NCI-H1930 (cell line): ENCODE measurements around the gene C20orf204.

Experiments
- DNase-seq, 2 experiments: peaks; one replicate each; lab custom pipeline; 2025; lab: John Stamatoyannopoulos, UW

The C20orf204 gene

DNA sequence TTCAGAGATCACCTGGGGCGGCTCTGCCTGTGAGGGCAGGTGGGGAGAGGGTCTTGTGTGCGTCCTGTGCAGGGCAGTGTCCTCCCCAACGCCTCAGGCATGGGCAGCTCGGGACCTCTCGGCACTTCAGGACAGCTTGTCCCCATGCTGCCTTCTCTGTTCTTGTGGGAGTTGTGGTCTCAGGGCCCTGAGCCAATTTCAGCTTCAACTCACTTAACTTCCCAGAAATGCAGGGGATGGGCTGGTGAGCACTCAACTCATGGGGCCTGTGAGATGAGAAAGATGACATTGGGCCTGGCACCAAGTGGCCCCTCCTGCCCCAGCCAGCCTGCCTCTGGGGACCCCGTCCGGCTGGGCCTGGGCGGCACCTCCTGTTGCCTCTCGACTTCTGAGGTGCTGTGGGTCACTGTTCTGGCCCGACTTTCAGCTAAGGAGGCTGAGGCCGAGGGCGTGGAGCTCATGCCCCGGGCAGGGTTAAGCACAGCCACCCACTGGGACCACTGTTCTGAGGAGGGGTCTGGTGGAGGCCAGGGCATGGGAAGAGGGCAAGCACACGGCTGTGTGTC lies 36.6 kb downstream of the C20orf204 start:
- no peak for DNase-seq

DNA sequence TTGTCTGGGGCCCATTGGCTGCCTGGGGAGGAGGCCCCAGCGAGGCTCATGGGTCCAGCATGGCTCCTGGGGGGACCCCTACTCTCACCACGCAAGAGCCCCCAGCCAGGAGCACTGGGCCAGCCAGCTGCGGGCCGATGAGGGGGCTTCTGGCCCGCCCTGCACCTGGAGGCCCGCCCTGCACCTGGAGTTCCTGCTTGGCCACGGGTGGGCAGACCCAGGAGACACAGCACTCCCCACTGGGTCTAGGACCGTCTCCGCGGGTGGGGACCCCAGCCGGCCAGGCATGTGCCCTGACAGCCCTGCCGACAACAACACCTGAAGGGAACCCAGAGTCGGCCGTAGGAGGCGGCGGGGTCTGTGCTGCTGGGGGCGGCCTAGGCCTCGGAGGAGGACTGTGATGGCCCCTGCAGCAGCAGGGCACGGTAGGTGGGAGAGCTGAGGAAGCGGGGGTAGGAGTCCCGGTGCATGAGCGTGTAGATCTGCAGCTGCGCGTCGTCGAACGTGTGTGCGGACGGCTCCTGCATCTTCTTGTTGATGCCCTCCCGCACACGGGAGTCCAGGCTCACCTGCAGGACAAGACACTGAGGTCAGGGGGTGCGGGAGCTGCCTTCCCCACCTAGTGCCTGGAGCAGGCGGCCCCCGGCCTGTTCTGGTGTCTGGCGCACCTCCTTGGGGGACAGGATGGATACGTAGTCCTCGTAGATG lies 37.6 kb downstream of the C20orf204 start:
- no peak for DNase-seq

DNA sequence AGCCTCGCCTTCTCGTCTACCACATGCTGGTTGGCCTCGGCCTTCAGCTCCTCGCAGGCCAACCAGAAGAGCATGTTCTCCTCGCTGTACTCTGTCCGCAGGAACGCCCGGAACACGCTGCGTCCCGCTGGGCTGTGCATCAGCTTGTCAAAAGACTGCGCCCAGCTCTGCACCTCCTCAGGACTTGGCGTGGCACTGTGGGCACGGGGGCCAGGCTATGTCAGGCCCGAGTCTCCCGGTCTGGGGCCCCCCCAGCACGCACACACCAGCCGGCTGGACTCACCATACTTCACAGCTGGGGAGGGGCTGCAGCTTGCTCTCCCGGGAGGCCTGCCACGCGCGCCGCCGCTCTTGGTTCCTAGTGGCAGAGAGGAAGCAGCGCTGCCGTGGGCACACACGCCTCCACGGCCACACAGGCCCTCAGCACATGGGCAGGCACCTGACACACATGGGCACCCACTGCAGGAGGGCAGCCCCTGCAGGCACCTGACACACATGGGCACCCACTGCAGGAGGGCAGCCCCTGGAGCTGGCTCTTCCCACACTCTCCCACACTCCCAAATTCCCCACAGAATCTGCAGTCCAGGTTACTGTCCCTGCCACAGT lies 38.3 kb downstream of the C20orf204 start:
- no peak for DNase-seq

DNA sequence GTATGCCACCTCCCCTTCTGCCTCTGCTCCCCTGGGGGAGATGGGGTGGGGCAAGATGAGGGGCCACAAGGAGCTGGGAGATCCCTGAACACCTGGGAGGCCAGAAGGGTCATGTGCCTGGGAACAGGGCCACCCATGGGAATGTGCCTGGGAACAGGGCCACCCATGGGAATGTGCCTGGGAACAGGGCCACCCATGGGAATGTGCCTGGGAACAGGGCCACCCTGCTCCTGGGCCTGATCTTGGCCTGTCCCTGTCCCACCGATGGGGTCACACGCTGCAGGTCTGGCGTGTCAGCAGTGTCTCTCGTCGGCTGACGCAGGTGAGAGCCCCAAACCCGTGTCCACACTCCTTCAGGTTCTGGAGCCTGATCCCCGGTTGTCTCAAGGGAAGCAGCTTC lies 39.0 kb downstream of the C20orf204 start:
- no peak for DNase-seq

DNA sequence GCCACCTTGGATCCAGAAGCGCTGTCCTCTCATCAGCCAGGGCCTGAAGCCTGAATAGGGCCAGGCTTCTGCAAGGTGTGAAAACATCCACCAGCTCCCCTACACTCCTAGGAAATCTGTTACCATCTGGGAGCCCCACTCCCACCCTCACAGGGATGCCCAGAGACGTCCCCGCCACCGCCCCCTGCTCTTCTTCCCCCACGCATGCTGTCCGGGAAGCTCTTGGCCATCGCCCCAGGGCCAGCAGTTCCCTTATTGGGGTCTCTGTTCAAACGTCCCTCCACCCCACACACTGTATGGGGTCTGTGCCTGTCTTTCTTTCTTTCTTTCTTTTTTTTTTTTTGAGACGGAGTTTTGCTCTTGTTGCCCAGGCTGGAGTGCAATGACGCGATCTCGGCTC lies 39.6 kb downstream of the C20orf204 start:
- DNase-seq, result no peak

DNA sequence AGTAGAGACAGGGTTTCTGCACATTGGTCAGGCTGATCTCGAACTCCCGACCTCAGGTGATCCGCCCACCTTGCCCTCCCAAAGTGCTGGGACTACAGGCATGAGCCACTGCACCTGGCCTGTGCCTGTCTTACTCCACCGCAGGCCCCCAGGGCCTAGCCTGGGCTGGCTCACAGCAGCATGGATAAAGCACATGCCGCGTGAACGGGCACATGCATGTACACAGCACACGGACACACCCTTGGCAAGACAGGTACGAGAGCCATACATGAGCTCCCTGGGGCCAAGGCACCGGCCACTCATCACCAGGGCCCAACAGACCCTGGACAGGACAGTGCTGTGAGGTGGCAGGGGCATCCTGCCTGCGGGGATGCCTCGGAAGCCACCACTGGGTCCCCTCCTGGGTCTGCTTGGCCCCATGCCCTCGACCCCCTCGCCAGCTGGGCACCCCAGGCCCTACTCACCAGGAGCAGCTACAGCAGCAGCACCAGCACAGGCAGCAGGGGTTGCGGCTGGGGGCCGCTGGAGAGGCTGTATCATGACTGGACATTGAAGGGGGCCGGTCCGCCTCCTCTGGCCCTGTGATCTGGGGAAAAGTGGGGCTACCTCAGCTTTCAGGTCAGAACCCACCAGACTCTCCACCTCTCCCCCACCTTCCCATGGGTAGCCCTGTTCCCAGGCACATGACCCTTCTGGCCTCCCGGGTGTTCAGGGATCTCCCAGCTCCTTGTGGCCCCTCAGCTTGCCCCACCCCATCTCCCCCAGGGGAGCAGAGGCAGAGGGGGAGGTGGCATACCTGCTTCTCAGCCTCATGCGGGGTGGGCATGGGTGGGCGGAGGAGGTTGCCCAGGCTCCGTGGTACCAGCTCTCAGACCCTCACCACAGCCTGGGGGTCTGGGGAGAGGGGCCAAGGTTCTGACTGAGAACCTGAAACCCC lies 40.3 kb downstream of the C20orf204 start:
- DNase-seq, result no peak

DNA sequence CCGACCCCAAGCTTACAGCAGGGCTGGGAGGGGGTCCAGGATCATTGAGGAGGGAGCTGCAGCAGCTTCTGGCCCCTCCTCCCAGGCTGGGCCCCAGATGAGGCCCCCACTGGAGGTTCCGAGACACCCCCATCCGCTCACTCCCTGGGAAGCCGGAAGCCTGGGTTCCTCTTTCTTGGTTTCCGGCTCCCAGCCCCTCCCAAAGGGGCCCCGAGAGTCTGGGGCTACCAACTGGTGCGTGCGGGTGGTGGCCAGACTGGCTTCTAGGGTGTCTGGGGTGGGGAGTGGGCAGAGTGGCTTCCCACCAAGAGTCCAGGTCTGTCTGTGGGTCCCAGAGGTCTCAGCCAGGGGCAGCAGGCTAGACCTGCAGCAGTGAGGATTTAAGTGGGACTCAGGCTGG lies 41.1 kb downstream of the C20orf204 start:
- no peak for DNase-seq

DNA sequence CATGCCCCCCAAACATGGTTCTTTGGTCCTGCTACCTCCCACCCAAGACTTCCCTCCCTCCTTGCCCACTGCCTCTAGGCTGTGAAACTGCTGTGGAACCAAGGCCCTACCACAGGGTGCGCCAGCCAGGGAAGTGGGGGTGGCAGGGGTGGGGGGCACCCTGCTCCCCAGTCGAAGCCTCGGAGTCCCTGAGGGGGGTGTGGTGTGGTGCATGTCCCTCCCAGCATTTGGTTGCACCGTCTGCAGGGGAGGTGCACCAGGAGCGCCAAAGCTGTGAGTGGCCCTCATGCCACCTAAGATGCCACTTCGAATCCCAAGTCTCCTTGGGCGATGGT lies 41.5 kb downstream of the C20orf204 start:
- DNase-seq, result no peak

DNA sequence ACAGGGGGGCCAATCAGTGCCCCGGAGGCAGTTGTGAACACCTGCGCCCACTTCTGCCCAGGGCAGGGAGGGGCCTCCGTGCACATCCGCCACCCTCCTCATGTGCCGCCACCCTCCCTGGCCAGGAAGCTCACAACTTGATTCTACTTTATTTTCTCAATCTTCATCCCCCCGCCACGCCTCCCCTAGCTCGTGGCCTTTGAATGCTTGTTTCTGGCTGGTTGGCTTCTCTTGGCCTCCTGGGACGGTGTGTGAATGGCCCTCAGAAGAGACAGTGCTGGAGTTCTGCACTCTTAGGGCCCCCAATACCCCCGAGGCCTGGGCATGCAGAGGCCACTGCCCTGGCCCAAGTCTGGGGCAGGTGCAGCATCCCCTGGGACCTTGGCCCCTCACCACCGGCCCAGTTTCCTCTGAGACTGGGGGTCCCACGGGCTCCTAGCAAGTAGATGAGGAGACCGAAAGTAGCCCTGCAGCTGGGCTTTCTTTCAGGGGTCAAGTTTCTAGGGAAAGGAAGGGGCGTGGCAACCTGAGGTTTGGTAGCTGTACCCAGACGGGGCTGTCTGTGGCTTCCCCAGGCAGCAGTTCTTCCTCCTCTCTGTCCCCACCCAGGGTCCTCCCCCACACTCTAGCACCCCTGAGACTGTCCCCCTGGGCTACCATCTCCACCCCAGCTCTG lies 42.0 kb downstream of the C20orf204 start:
- DNase-seq, result no peak

DNA sequence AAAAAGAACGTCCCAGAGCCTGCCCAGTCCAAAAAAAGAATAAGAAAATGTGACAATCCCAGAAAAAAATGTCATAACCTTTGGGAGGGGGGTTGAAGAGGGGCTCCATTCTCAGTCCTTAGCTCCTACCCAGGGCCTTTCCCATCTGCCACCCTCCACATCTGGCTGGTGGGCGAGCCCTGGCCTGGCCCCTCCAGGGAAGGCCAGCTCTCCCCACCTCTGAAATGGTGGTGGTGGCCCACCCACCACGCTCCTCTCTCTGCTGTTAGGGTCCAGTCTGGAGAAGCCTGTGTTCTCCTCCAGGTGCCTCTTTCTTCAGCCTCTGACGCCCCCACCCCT lies 42.9 kb downstream of the C20orf204 start:
- DNase-seq, result no peak

DNA sequence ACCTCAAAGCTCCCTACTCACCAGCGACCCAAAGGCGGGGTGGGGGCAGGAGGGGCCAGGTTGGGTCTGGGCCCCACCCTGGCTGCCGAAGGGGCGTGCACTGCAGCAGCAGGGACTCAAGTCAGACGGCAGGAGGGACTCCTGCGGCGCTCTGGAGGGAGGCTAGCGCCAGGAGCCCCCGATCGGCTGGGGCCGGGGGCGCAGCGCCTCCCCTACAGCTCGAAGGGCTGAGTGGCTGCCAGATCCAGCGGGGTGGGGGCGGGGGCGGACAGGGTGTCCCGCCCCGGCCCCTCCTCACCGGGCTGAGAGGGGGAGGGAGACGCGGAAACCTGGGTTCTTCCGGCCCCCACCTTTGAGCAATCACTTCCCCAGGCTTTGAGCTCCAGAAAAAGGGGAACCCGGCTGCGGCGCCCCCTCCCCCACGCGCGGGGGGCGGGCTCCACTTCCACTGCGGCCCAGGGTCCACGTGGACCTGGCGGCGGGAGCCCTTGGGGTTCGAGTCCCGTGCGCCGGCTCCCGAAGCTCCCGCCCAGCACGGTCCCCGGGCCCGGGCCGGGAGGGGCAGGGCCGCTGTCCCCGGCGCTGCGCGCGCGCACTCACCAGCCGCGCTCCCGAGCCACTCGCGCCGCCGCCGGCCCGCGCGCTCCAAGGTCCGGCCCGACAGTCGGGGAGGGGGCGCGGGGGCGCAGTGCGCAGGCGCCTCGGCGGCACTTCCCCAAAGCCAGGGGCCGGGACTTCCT lies 43.5 kb downstream of the C20orf204 start, which contains the start of gene RGS19:
Gene RGS19 (minus strand): TSS at position 246 of the 740 bp plus-strand sequence. CDS start 2,632 bp downstream, outside the sequence.
- peak; percentile 65 to 85 for DNase-seq

DNA sequence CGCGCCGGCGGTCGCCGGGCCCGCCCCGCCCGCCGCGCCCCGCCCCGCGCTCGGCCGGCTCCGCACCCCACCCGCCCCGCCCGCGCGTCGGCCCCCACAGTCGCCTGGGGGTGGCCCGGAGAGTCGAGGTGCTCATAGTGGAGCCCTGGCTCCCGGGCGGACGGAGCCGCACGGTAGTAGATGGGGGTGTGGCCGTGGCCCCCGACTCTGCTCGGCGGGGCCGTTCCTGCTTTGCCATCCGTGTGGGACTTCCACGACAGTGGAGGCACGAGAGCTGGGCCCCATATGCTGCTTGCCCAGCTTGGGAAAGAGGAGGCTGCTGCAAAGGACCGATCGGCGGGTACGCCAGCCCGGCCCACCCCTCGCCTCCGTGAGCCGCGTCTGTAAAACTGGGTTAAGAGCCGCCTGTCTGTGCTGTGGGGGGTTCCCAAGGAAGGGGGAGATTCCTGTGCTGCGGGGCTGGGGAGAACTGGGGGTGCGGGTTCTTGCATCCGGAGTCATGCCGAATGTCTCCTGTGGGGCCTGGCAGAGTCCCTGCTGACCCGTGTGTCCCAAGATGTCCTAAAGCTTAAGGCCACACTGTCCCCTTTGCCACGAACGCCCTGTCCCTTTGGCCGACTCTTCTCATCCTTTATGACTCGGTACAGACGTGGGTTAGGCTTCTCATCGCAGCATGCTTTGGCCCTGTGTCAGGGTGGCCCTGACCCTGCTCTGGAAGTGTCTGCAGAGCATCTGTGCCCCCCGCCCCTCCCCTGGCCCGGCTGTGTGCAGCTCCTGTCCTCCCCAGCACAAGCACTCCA lies 44.2 kb downstream of the C20orf204 start, which contains the start of gene OPRL1:
Gene OPRL1 (plus strand): TSS at position 70 of the 800 bp plus-strand sequence. CDS start 12,639 bp downstream, outside the sequence.
- no peak for DNase-seq

DNA sequence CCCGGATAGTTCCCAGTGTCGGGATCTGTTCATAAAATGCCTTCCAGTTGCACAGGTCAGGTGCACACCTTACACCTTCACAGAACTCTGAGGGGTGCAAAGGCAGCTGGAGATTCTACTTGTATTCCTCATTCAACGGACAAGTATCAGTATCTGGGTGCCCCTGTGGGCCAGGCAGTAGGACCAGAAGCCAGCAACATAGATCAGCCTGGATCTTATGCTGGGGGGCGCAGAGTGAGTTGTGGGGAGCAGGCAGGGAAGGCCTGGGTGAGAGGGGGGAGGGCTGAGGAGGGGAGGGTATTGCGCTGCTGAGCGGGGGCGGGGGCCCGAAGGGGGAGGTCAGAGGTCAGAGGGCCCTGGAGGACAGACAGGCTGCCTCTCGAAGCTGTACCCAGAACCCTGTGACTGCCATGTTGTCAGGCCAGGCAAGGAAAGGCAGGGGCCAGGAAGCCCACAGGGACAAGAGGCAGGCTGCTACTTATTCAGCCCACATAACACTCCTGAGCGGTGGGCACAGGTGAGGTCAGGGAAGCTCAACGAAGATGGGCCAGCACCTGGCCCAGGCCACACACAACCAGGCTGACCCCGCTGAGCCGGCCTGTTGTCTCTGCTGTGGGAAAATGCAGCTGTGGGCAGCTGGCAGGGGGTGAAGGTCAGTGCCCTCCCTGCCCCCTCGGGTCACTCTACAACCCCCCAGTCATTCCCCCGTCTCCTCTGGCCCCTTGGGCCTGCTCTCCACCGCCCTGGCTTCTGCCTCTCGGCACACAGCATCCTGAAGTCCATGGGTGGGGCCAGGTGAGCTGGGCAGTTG lies 45.0 kb downstream of the C20orf204 start:
- no peak for DNase-seq

DNA sequence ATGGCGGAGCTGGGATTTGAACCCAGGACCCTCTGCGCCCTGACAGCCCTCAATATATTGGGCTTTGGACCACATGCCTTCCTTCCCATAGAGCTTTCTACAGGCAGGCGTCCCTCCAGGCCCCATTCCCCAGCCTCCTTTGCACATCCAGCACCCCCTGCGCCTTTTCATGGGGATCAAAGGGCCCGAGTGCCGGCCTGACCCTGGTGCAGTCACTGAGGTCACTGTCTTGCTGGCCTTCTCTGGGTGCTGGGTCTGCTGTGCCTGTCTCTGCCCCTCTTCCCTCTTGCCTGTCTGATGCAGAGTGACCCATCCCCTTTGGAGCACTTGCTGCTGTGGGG lies 45.6 kb downstream of the C20orf204 start:
- DNase-seq, result no peak

DNA sequence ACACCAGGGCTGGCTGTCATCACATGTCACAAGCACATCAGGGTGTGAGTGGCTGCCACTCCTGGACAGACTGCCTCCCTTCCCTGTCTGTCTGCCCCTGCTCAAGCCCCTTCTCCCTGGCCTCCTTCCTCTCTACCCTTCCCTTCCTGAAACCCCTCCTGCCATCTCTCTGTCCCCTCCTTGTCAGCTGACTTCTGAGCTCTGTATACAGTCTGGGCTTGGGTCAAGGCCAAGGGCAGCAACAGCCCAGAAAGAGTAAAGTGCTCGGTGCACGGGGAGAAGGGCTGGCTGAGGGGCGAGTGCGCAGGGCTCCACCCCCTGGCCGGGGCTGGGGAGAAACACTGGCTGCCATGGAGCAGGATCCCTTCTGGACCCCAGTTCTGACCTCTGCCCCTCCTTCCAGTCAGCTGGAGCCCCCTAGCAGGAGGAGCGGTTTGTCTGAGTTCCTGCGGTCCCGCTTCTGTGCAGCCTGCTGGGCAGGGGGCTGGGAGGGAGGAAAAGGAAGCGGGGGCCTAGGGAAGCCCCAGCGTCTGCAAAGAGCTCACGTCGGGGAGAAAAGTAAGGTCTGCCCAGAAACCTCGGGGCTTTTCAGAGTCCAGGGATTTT lies 46.2 kb downstream of the C20orf204 start:
- DNase-seq, result no peak

DNA sequence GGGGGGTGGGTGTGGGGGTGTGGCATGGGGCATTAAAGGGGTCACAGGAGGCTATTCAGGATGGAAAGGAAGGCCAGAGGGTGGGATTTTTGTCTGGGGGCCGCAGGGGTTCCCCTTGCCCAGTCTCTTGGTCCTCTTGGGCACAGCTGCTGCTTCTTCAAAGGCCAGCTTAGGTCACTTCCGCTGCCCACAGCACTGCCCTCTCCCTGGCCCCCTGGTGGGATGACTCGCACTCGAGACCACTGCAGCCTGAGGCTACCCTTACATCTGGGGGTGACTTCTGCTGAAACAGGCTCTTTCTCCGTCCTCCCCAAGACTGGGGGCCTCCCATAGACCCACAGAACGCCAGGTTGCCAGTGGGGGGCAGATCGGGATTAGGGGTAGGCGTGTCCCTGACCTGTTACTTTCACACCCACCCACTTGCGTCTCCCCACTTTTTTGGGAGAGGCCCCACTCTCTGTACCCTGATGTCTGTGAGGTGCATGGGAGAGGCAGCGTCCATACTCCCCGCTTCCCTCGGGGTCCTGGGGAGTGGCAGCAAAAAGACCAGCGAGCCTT lies 46.9 kb downstream of the C20orf204 start:
- no peak for DNase-seq

DNA sequence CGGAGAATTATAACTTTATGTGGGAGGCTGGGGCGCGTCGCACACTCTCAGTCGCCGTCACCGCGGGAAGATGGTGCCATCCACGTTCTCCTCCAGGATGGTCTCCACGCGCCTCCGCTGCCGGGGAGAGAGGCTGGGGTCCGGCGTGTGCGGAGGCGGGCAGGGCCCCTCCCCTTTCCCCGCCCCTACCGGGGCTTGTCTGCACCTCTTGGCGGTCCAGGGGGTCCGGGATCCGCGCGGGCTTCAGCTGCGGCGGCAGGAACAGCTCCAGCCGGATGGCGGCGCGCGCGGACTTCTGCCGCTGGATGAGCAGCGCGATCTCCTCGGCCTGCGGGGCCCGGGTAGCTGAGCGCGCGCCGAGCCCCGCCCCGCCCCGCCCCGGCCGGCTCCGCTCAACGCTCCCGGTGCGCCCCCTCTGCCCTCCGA lies 47.4 kb downstream of the C20orf204 start:
- DNase-seq, result peak; percentile 76 to 88

DNA sequence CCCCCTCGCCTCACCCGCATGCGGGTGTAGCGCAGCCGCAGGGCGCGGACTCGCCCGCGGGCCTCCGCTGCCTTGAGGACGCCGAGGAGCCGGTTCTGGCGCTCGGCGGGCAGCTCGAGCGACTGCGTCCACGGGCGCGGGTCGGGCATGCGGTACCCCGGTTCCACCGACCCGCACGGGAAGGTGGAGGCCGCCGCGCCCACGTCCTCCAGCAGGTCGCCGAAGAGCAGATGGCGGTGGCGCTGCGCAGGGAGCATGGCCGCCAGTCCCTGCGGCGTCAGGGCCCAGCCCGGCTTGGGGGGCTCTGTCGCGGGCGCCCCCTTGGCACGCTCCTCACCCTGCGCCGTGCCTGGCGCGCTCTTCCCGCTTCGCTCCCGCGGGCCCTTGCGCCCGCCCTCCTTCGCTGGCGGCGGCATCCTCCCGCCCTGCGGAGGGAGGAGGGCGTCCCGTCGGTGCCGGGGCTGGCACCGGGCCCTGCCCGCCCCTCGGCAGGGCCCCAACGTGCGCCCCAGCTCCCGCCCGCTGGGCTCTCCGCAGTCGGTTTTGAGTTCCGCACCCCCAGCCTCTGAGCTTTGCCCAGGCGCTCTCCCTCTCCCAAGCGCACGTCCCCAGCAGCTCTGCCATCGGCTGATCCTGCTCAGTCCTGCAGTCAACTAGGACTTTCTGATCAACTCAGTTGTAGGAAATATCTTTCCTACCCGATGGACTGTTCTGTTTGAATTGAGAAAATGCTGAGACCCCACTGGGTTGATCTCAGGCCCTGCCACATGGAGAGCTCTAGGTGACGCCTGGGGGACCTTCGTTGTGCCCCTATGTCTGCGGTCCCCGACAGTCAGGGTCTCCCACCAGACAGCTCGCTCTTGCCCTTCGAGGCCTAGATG lies 48.1 kb downstream of the C20orf204 start, which contains the start of gene LKAAEAR1:
Gene LKAAEAR1 (minus strand): TSS at position 595 of the 881 bp plus-strand sequence. CDS start 179 bp downstream, at position 416.
- DNase-seq, result no peak
